Measurements from ENCODE around the gene ZNF148. TPM values are rescaled to one million over a fixed set of nuclear protein-coding genes. Genes with fewer than 3 reads are reported as not detected.

Gene ZNF148
- total RNA-seq, 6 experiments from 2014 or later, result 14.3 to 22.6 (median 20.4) TPM

DNA sequence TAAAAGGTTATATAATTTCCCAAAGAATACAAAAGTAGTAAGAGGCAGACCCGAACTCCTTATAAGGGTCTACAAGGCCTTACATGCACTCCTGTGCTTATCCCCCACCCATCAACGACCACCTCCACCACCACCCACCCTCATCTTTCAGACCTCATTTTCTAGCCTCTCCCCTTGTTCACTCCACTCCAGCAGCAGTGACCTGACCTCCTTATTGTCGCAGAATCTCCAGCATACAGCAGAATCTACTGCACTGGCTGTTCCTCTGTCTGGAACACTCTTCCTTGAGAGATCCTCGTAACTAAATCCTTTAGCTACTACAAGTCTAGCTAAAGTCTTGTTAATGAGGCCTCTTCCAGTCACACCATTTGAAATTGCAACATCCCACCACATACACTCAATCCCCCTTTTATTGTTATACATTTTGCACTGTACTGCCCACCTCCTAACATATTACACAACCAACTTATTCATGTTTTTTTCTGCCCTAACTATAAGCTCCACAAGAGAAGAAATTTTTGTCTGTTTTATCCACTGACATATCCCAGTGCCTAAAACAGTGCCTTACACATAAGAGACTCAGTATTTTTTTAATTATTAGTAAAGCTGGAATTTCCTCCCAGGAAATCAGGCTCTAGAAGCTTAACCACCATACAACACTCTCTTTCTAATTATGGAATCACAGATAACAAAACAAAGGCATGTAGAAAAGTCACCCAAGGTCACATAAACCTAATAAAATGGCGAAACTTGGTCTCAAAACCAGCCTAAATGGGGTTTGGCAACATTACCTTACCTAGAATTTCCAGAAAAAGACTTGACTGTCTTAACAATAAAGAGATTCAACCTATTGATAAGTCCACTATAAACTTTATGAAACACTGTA is 40.2 kb downstream of the ZNF148 start:
- Histone ChIP-seq H3K36me3 (peaks cover 0 to 3% (median 0%) of the 10 kb centered on the region in 4 donors), H3K27me3 (no peaks in the 10 kb centered on the region), H3K27ac (no peak overlapping the region), H3K9me3 (no peaks in the 10 kb centered on the region), H3K4me3 (no peak overlapping the region), H3K4me1 (peaks cover 0 to 4% (median 0%) of the 10 kb centered on the region in 4 donors)
- TF ChIP-seq, protein P1, sequence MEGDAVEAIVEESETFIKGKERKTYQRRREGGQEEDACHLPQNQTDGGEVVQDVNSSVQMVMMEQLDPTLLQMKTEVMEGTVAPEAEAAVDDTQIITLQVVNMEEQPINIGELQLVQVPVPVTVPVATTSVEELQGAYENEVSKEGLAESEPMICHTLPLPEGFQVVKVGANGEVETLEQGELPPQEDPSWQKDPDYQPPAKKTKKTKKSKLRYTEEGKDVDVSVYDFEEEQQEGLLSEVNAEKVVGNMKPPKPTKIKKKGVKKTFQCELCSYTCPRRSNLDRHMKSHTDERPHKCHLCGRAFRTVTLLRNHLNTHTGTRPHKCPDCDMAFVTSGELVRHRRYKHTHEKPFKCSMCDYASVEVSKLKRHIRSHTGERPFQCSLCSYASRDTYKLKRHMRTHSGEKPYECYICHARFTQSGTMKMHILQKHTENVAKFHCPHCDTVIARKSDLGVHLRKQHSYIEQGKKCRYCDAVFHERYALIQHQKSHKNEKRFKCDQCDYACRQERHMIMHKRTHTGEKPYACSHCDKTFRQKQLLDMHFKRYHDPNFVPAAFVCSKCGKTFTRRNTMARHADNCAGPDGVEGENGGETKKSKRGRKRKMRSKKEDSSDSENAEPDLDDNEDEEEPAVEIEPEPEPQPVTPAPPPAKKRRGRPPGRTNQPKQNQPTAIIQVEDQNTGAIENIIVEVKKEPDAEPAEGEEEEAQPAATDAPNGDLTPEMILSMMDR (IDR thresholded peaks at IDR 0.05), result no peak
- TF ChIP-seq POLR2A (IDR thresholded peaks at IDR 0.05), result no peak
- DNase-seq (no peak), ATAC-seq (no peak)
- WGBS (ENCODE audit: insufficient coverage, low coverage, low lambda C conversion rate, missing lambda C conversion rate), result 71% methylated on average over 5 of the region's 5 CpGs
- intact Hi-C loops (cut with DNase I), result no loop called here

DNA sequence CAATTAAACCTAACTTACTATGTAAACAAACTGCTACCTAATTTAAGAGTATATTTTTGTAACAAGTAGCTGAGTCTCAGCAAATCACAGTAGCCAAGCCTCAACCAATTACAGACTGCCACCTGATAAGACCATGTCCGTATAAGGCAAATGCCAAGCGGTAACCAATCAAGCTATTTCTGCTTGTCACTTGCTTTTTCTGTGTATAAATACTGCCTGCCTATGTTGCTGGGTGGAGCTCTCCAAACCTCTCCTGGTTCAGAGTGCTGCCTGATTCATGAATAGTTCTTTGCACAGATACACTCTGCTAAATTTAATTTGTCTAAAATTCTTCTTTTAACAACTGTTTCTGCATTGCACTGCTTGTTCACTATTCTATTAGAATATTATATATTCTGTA is 42.6 kb downstream of the ZNF148 start:
- H3K36me3 ChIP-seq, result peaks cover 0 to 5% (median 2%) of the 10 kb centered on the region in 4 donors
- no peak for TF ChIP-seq POLR2A (IDR thresholded peaks at IDR 0.05)
- TF ChIP-seq, protein P1 (IDR thresholded peaks at IDR 0.05), result no peak
- peak in 1 of 4 donors; percentile 18 for ATAC-seq
- no peak for DNase-seq
- WGBS (ENCODE audit: insufficient coverage, low coverage, low lambda C conversion rate, missing lambda C conversion rate), result 13% methylated on average over 1 of the region's 2 CpGs
- intact Hi-C loops (cut with DNase I), result no loop called here
- no peaks in the 10 kb centered on the region for H3K27me3 ChIP-seq
- H3K9me3 ChIP-seq, result no peaks in the 10 kb centered on the region
- no peak overlapping the region for H3K27ac ChIP-seq
- H3K4me3 ChIP-seq, result no peak overlapping the region
- peaks cover 0 to 4% (median 0%) of the 10 kb centered on the region in 4 donors for H3K4me1 ChIP-seq

DNA sequence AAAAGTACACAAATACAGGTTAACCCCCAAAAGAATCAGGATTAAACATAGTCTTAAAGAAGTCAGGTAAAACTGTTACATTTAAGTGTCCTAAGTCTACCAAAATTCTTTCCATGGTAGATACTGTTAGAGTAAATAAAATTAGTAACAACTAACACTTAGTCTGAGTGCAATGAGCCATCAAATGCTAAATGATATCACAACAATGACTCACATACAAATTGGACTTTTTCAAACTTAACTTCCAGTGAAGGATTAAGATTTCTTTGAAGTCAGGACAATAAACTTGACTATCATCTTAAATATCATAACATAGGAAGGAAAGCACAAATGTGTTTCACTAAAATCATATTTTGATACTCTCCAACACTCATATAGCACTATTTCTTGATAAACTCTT is 43.9 kb downstream of the ZNF148 start:
- no peak overlapping the region for H3K4me3 ChIP-seq
- intact Hi-C loops (cut with DNase I), result no loop called here
- ATAC-seq, result peak in 1 of 4 donors; percentile 34
- H3K4me1 ChIP-seq, result peaks cover 0 to 4% (median 0%) of the 10 kb centered on the region in 4 donors
- TF ChIP-seq POLR2A (IDR thresholded peaks at IDR 0.05), result no peak
- TF ChIP-seq, protein P1 (IDR thresholded peaks at IDR 0.05), result no peak
- H3K27me3 ChIP-seq, result no peaks in the 10 kb centered on the region
- no peak overlapping the region for H3K27ac ChIP-seq
- DNase-seq, result no peak
- H3K36me3 ChIP-seq, result peaks cover 0 to 5% (median 2%) of the 10 kb centered on the region in 4 donors
- H3K9me3 ChIP-seq, result no peaks in the 10 kb centered on the region

DNA sequence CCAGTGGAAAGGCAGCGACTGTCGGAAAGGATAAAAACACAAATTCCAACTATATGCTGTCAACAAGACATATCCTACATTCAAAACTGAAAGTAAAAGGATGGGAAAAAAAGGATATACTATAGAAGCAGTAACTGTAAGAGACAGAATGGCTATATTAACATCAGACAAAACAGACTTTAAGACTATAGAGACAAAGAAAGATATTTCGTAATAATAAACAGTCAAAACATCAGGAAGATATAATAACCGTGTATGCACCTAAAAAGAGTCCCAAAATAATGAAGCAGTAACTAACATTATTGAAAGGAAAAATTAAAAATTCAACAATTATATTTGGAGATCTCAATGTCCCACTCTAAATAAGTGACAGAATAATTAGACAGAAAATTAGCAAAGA is 48.2 kb downstream of the ZNF148 start:
- Histone ChIP-seq H3K27ac (no peak overlapping the region), H3K4me1 (no peaks in the 10 kb centered on the region), H3K9me3 (no peaks in the 10 kb centered on the region), H3K27me3 (no peaks in the 10 kb centered on the region), H3K4me3 (no peak overlapping the region), H3K36me3 (peaks cover 0 to 5% (median 2%) of the 10 kb centered on the region in 4 donors)
- ATAC-seq (no peak), DNase-seq (no peak)
- TF ChIP-seq, protein P1 (IDR thresholded peaks at IDR 0.05), result no peak
- no peak for TF ChIP-seq POLR2A (IDR thresholded peaks at IDR 0.05)
- intact Hi-C loops (cut with DNase I), result no loop called here
- WGBS (ENCODE audit: insufficient coverage, low coverage, low lambda C conversion rate, missing lambda C conversion rate), result 72% methylated on average over 4 of the region's 4 CpGs
